ENCODE data around the gene TMEM184B. TPM values are rescaled to one million over a fixed set of nuclear protein-coding genes. Genes with fewer than 3 reads are reported as not detected.

Gene TMEM184B
- total and polyA plus RNA-seq, 2 donors (not counting 1 experiment from before 2014, with no cell fraction given) = 9.9 to 24.7 TPM

DNA sequence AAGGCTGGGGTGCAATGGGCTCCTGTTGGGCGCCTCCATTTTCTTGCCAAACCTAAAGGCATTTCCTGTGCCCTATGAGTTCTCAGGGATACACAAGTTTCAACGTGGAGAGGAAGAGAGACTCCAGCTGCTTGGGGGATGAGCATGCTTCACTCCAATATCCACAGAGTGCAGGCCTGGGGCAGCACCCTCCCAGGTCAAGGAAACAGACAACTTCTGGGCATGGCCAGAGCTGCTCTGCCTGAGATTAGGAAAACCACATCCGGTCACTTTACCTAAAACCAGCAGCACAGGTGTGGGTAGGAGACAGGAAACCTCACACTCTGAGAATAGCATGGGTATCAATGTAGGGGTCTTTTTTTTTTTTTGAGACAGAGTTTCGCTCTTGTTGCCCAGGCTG, 28.7 kb downstream of the TMEM184B start:
- H3K4me1 Mint-ChIP-seq = peaks cover 14% of the 10 kb centered on the region
- no peak for DNase-seq
- H3K9me3 ChIP-seq (ENCODE audit: control extremely low read depth in 1 of 3, control insufficient read depth in 2 of 3, insufficient read depth in 1 of 3, low read length in 2 of 3) = peaks cover 0 to 4% (median 0%) of the 10 kb centered on the region in 3 donors
- intact Hi-C loops (cut with micrococcal nuclease) = no loop called here
- CTCF ChIA-PET = interaction anchor here (0.6 kb wide), 1 partner anchor 54 kb away, joined by 4 read pairs; no protein-coding TSS in a partner anchor
- no peak overlapping the region for H3K4me3 Mint-ChIP-seq
- 75% methylated on average over 2 of the region's 4 CpGs for WGBS (ENCODE audit: insufficient coverage)
- POLR2A ChIA-PET = no interaction called here
- no peak overlapping the region for H3K9ac ChIP-seq (ENCODE audit: low read length)
- H3K27me3 ChIP-seq (replicated peaks in 1 of 4; ENCODE audit: control extremely low read depth in 1 of 4, control insufficient read depth in 3 of 4, insufficient read depth in 4 of 4, low read length in 3 of 4) = no peaks in the 10 kb centered on the region
- peaks cover 5 to 10% of the 10 kb centered on the region in 2 donors for H3K4me1 ChIP-seq (ENCODE audit: control insufficient read depth in 2 of 2, insufficient read depth in 2 of 2, low read length in 2 of 2)
- H3K9me3 Mint-ChIP-seq (ENCODE audit: insufficient read depth) = no peaks in the 10 kb centered on the region
- peaks cover 0 to 16% of the 10 kb centered on the region in 2 experiments for H3K36me3 ChIP-seq (replicated peaks in 1 of 2; ENCODE audit: control extremely low read depth in 1 of 2, control insufficient read depth in 1 of 2, extremely low read depth in 1 of 2, insufficient read depth in 2 of 2, low read length in 1 of 2)
- H3K27ac Mint-ChIP-seq = no peak overlapping the region
- H3K27ac ChIP-seq (ENCODE audit: low read length in 2 of 2) = no peak overlapping the region
- H3K4me3 ChIP-seq (ENCODE audit: control extremely low read depth in 1 of 5, extremely low read depth in 1 of 5, insufficient read depth in 1 of 5, low read depth in 2 of 5, low read length in 4 of 5) = no peak overlapping the region
- peaks cover 4% of the 10 kb centered on the region for H3K79me2 ChIP-seq (ENCODE audit: control insufficient read depth, insufficient read depth, low read length)
- ATAC-seq (ENCODE audit: low read depth) = no peak
- H3K4me2 ChIP-seq (replicated peaks; ENCODE audit: low read depth, low read length, poor library complexity, severe bottlenecking) = no peak overlapping the region
- TF ChIP-seq CTCF (IDR thresholded peaks at IDR 0.05) (no peak), EZH2 (IDR thresholded peaks at IDR 0.05; ENCODE audit: borderline replicate concordance, insufficient read depth, low read depth, low read length, poor library complexity, severe bottlenecking) (no peak)
- no peak overlapping the region for H2AFZ ChIP-seq (ENCODE audit: insufficient read depth, low read depth, low read length, poor library complexity, severe bottlenecking)
- no peaks in the 10 kb centered on the region for H4K20me1 ChIP-seq (ENCODE audit: control insufficient read depth, insufficient read depth, low read length, poor library complexity, severe bottlenecking)
- no peaks in the 10 kb centered on the region for H3K27me3 Mint-ChIP-seq

DNA sequence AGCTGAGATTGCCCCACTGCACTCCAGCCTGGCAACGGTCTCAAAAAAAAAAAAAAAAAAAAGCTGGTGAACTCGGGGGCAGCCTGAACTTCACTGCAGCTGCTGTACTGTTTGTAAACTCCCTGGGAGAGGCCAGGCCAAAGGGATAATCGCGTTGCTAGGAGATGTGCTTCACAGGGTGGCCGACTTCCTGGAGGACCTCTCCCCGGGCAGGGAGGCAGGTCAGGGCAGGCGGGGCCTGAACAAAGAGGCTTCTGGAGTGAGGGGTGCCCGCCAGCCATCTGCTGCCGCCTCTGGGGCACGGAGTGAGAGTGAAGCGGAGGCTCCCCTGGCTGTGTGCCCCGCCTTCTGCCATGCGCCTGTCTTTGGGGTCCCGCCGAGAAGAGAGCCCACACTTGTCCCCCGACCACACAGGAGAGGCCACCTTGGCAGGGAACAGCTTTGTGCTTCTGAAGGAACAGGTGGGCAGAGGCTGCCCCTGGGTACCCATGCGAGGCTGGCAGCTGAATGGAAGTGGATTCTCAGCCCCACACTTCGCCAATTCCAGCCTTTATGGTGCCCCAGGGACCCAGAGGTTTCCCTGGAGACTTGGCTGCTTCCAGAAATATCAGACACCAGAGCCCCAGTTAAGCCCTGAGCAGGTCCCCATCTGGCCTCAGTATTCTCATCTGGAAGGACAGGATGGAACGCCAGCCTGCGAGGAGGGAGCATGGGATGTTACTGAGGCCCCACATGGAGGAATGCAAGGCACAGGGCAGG, 29.6 kb downstream of the TMEM184B start:
- CTCF ChIA-PET = no interaction called here
- 90% methylated on average over 19 of the region's 20 CpGs for WGBS (ENCODE audit: insufficient coverage)

More for the DNA sequence above, 29.6 kb downstream of the TMEM184B start:
- POLR2A ChIA-PET = interaction anchor here (0.6 kb wide), 1 partner anchor 15 kb away, joined by 5 read pairs; no protein-coding TSS in a partner anchor
- intact Hi-C loops (cut with micrococcal nuclease) = no loop called here
- no peak overlapping the region for H3K27ac Mint-ChIP-seq
- peaks cover 0 to 16% of the 10 kb centered on the region in 2 experiments for H3K36me3 ChIP-seq (replicated peaks in 1 of 2; ENCODE audit: control extremely low read depth in 1 of 2, control insufficient read depth in 1 of 2, extremely low read depth in 1 of 2, insufficient read depth in 2 of 2, low read length in 1 of 2)
- no peak overlapping the region for H3K4me2 ChIP-seq (replicated peaks; ENCODE audit: low read depth, low read length, poor library complexity, severe bottlenecking)
- H4K20me1 ChIP-seq (ENCODE audit: control insufficient read depth, insufficient read depth, low read length, poor library complexity, severe bottlenecking) = no peaks in the 10 kb centered on the region
- no peaks in the 10 kb centered on the region for H3K9me3 ChIP-seq (ENCODE audit: control extremely low read depth in 1 of 3, control insufficient read depth in 2 of 3, insufficient read depth in 1 of 3, low read length in 2 of 3)
- H3K4me3 Mint-ChIP-seq = no peak overlapping the region
- H3K27me3 ChIP-seq (replicated peaks in 1 of 4; ENCODE audit: control extremely low read depth in 1 of 4, control insufficient read depth in 3 of 4, insufficient read depth in 4 of 4, low read length in 3 of 4) = no peaks in the 10 kb centered on the region
- H3K79me2 ChIP-seq (ENCODE audit: control insufficient read depth, insufficient read depth, low read length) = no peaks in the 10 kb centered on the region
- DNase-seq (no peak), ATAC-seq (ENCODE audit: low read depth) (no peak)
- no peak overlapping the region for H2AFZ ChIP-seq (ENCODE audit: insufficient read depth, low read depth, low read length, poor library complexity, severe bottlenecking)
- TF ChIP-seq EZH2 (IDR thresholded peaks at IDR 0.05; ENCODE audit: borderline replicate concordance, insufficient read depth, low read depth, low read length, poor library complexity, severe bottlenecking) (no peak), CTCF (IDR thresholded peaks at IDR 0.05) (no peak)
- H3K4me1 ChIP-seq (ENCODE audit: control insufficient read depth in 2 of 2, insufficient read depth in 2 of 2, low read length in 2 of 2) = peaks cover 5 to 10% of the 10 kb centered on the region in 2 donors
- no peak overlapping the region for H3K9ac ChIP-seq (ENCODE audit: low read length)
- no peaks in the 10 kb centered on the region for H3K9me3 Mint-ChIP-seq (ENCODE audit: insufficient read depth)
- H3K27me3 Mint-ChIP-seq = no peaks in the 10 kb centered on the region
- H3K27ac ChIP-seq (ENCODE audit: low read length in 2 of 2) = no peak overlapping the region
- no peak overlapping the region for H3K4me3 ChIP-seq (ENCODE audit: control extremely low read depth in 1 of 5, extremely low read depth in 1 of 5, insufficient read depth in 1 of 5, low read depth in 2 of 5, low read length in 4 of 5)
- H3K4me1 Mint-ChIP-seq = peaks cover 14% of the 10 kb centered on the region
